HG03139 (cell line): ENCODE results near the gene TBC1D10A.

Source experiments
- ATAC-seq: cut with Tn5 transposase; IDR thresholded peaks from one replicate; pipeline ENCODE4 v1.9.1; 2021; ENCODE audit not compliant: unreplicated experiment

The TBC1D10A gene

DNA sequence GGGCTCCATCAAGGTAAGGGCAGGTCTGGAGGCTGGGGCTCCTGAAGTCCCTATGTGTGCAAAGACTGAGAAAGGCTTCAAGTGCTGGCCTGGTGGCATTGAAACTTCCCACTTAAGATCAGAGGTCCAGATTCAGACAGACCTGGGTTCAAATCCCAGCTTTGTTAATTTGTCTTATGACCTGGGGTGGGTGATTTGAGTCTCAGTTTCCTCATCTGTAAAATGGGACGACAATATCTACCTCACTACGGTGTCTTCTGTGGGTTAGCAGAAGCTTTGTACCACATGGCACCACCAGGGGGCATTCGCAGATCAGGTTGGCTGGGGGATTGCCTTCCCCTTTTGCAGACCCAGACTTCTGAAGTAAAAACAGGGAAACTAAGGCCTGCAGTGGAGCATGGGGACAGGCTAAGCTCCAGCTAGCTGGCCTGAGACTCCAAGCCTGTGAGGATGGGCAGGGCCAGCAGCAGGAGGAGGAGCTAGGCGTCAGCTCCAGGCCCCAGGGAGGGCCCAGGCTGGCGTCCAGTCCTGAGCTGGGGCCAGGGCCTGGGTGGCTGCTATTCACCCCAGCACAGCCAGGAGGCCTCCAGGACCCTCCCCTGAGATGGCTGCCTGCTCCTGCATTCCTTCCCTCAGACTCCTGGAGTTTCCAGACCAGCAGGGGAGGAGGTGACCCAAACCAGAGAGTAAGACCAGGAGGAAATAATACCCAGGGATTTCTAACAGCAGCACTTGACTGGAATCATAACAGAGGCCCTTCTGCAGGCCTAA, 38.9 kb downstream of the TBC1D10A start:
- no peak for ATAC-seq

DNA sequence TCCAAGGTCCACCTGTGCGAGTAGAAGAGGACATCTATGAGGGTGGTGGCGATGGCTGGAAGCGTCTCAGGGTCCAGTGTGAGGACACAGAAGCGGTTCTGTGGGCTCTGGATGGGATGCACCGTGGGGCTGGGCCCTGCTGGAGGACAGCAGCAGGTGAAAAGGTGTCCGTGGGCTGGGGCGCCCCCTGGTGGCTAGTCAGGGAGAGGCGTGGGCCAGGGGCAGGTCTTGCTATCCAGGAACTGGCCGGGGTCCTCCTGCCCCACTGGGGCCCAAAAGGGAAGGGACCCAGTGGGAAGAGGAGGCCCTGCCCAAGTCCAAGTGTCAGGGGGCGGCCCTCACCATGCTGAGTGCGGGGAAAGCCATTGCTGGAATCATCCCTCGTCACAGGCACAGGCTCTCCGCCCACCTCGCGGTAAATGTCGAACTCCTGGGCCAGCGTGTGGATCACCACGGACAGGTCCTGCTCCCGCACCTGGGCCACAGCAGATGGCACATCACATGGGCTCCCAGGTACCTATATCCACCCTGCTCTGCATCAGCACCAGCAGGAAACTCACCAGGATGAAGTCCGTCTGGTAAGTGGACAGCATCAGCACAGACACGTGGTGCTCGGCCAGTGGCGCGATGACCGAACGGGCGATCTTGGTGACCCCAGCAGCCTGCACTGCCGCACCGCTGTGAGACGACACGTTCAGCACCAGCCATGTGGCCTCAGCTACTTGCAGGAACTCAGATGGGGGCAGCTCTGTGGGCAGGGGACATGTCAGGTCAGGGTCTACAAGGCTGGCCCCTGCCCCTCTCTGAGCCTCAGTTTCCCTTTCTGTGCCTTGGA, 39.7 kb downstream of the TBC1D10A start:
- ATAC-seq, result no peak

- no peak for ATAC-seq
Measured at GRCh38 chr22:30286331-30286730, 40.4 kb downstream of the TBC1D10A start.

DNA sequence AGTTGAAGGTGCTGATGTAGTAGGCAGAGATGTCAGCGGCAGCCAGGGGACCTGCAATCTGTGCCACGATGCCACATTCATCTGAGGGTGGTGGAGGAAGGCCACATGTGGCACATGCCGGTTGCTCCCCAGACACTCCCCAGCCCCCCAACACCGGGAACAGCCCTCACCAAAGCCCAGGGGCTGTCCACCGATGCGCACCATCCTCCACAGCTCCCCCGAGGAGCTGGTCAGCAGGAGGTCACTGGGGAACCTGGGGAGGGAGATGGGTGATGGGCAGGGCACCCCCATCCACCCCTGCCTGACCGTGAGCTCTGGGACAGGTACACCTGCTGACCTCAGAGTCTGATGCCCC, 40.9 kb downstream of the TBC1D10A start:
- ATAC-seq, result no peak

DNA sequence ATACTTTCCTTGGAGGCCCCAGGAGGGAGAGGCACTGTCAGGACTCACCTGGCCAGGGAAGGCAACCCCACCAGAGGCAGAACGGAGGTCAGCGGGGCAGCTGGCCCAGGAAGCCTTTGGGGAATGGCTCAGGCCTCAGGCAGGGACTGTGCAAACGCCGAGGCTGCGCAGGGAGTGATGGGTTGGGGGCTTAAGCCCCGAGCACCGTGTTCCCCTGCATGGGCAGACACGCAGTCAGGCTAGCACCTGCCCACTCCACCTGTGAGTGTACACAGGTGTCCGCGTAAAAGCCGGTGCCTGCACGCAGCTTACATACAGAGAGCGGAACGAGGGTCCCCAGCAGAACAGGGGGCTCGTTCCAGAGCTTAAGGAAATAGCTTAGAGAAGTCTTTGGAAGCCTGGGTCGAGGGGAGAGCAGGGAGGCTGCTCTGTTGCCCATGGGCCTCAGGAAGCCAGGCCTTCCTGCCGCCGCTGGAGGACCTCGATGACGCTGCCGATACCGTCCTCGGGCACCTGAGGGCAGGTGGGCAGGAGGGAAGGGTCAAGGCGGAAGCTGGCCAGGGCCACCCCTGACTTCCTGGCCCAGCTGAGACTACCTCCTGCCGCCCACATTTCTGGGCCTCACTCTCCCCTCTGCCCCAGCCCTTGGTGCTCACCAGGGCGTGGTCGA, 41.4 kb downstream of the TBC1D10A start:
- no peak for ATAC-seq

GRCh38 chr22:30284666-30285065, 42.1 kb downstream of the TBC1D10A start:
- no peak for ATAC-seq

GRCh38 chr22:30284172-30284571, 42.6 kb downstream of the TBC1D10A start:
- no peak for ATAC-seq

- no peak for ATAC-seq
Measured at GRCh38 chr22:30283342-30283741, 43.4 kb downstream of the TBC1D10A start.

DNA sequence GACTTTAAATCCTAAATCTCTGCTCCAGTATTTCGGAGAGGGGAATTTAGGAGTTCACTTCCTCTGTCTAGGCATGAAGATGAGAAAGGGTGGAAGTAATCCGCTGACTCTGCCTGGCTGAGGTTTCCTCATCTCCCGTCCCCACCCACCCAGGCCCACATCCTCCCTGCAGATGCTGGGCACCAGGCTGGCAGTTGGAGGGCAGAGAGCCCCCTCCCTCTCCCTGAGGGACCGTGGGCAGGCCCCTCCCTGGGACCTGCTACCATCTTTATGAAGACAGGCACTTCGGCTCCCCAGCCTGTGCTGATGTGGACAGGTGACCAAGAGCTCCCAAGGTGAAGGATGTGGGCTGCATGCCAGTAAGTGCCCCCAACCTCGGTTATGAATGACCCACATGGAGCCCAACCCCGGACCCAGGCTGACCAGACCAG, 44.1 kb downstream of the TBC1D10A start:
- ATAC-seq, result no peak

DNA sequence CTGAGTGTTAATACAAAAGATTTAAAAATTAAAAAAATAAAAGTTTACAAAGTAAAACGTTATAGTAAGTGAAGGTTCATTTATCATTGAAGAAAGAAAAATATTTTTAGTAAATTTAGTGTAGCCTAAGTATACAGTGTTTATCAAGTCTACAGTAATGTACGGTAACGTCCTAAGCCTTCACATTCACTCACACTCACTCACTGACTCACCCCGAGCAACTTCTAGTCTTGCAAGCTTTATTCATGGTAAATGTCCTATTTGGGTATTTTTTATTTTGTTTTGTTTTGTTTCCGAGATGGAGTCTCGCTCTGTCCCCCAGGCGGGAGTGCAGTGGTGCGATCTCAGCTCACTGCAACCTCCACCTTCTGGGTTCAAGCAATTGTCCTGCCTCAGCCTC, 46.2 kb downstream of the TBC1D10A start:
- ATAC-seq, result no peak

DNA sequence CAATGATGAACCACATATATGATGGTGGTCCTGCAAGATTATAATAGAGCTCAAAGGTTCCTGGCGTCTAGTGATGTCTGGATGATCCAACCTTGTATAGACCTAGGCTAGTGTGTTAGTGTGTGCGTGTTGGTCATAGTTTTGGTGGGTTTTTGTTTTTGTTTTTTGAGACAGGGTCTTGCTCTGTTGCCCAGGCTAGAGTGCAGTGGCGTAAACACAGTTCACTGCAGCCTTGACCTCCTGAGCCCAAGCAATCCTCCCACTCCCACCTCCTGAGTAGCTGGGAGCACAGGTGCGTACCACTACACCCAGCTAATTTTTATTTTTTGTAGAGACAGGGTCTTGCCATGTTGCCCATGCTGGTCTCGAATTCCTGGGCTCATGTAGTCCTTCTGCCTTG, 46.8 kb downstream of the TBC1D10A start:
- ATAC-seq, result no peak

DNA sequence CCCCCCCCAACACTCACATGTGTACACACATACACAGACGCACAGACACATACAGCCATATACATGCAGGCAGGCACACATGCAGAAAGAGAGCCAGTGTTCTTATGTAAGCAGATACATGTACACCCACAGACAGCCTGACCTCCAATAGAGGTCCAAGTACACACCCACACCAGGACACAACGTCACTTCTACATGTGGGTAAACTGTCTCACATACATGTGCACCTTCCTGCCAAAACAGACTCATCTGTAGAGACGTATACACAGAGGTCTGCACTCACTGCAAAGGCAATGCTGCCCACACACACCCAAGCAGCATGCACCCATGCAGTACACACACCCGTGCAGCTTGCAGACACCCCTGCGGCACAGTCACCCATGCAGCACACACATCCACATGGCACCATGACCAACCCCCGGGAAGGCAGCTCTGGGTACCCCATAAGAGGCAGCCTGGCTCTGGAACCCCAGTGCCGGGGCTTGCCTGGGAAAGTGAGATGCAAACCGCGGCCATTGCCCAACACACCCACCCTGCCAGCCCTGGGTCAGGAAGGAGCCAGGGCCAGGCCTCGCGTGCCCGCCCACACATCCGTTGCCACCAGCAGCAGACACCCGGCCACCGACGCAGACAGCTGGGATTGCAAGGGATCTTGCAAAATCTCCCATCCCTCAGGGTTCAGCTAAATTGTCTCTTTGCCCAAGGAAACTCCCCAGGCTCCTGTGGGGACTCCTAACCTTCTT, 47.5 kb downstream of the TBC1D10A start:
- no peak for ATAC-seq

- ATAC-seq, result no peak
Measured at GRCh38 chr22:30277547-30278344, 49.0 kb downstream of the TBC1D10A start.

DNA sequence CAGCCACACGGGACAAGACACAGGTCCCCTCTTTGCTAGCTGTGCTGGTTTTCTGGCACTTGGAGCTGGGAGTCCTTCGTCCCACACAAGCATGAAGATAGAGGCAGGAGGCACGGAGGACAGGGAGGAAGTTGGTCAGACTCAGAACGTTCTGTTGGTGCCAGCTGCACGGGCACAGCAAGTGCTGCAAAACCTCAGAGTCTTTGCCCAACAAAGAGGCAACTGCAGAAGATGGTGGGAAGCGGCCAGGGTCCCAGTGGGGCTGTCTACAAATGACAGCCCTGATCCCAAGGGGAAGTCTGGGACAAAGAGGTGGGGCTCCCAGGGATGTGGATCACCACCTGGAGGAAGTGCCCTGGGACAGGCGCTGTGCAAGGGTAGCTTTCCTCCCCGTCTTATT, 50.7 kb downstream of the TBC1D10A start:
- no peak for ATAC-seq

DNA sequence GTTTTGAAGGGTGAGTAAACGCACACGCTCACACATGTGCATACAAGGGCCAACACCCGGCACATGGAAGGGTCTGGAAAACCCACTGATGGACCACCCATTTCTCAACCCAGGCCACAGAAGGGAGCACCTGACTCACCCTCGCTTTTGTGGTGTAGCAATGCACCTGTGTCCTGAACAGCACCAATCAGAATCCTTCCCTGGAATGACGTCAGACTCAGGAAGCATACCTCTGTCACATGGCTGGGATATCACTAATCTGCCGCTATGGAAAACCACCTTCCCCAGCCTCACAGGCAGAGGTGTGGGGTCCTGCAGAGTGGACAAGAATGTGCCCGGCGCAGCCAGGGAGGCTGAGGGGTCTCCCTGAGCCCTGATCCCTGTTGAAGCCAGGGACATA, 51.1 kb downstream of the TBC1D10A start:
- no peak for ATAC-seq

GRCh38 chr22:30274437-30274812, 52.3 kb downstream of the TBC1D10A start:
- no peak for ATAC-seq

DNA sequence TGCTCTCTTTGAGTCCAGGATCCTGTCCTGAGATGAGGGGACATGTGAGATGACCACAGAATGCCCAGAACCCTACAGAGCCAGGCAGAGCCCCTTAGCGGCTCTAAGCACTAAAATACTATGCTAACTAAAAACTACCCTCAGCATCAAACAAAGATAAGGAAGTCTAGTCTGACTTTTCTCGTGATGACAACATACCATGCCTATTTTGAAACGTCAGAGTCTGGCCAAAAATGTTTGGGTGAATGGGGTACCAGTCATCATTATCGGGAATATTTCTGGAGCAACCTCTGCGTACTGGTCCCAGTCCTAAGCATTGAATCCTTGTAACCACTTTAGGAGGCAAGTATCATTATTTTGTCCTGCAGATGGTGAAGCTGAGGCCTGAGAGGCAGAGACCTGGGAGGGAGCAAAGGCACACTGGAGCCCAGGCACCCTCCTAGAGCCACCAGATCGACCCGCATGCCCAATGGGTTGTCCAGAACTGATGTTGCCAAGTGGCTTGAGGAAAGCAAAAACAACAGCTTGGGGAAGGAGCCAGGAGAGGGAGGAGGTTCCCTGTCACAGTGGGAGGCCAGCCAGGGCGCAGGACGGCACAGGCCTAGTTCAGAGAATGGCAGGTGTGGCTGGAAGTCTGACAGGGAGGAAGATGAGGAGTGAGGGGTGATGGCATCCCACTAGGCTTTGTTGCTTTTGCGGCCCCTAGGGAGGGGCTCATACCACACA, 52.9 kb downstream of the TBC1D10A start:
- no peak for ATAC-seq

DNA sequence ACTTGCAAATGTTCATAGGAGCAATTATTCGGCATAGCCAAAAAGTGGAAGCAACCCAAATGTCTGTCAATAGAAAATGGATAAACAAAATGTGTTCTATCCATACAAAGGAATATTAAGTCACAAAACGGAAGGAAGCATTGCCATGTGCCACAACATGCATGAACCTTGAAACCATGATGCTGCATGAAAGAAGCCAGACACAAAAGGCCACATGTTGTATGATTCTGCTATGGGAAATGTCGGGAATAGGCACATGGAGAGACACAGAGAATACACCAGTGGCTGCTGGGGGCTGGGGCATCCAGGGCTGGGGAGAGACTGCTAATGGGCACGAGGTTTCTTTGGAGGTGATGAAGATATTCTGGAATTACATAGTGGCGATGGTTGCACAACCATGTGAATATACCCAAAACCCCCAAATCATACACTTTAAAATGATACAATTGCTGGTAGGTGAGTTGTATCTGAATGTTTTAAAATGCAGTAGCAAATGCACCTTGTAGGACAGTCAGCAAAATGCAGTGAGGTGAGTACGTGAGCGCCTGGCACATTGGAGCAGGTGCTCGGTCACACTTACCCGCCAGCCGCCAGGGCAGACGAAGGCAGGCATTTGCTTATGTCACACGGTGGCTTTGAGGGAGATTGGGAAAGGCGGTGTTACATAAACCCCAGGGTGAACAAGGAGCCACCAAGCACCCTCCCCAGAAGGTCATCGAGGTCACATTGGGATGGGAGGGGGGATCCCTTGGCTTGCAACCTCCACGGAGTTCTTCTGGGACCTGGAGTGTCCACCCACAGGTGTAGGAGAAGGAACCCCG, 53.8 kb downstream of the TBC1D10A start:
- no peak for ATAC-seq

DNA sequence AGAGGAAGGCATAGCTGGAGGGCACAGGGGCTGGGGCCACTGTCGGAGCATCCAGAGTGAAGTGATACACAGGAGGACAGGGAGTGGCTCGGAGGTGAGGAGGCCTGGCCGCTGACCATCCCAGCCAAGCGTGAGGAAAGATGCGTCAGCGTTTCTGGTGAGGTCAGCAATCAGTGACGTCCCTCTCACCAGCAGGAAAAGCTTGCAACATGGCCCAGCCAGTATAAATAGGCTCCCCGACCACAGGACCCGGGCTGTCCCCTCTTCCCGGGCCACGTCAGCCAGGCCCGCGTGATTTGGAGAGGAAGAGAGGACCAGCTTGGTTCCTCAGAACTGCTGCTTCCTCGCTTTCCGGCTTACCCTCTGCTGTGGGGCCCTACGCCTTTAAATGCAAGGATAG, 55.9 kb downstream of the TBC1D10A start:
- no peak for ATAC-seq
